ENCODE data around the gene BIRC7.

Gene BIRC7

GRCh38 chr20:63224412-63225081 is 11.2 kb upstream of the BIRC7 start:
- no peak for DNase-seq (ENCODE audit: low read depth in 1 of 2, low spot score in 1 of 2)

- no peak for DNase-seq (ENCODE audit: low read depth in 1 of 2, low spot score in 1 of 2)
These were observed 10.6 kb upstream of the BIRC7 start for GRCh38 chr20:63225082-63225454.

DNA sequence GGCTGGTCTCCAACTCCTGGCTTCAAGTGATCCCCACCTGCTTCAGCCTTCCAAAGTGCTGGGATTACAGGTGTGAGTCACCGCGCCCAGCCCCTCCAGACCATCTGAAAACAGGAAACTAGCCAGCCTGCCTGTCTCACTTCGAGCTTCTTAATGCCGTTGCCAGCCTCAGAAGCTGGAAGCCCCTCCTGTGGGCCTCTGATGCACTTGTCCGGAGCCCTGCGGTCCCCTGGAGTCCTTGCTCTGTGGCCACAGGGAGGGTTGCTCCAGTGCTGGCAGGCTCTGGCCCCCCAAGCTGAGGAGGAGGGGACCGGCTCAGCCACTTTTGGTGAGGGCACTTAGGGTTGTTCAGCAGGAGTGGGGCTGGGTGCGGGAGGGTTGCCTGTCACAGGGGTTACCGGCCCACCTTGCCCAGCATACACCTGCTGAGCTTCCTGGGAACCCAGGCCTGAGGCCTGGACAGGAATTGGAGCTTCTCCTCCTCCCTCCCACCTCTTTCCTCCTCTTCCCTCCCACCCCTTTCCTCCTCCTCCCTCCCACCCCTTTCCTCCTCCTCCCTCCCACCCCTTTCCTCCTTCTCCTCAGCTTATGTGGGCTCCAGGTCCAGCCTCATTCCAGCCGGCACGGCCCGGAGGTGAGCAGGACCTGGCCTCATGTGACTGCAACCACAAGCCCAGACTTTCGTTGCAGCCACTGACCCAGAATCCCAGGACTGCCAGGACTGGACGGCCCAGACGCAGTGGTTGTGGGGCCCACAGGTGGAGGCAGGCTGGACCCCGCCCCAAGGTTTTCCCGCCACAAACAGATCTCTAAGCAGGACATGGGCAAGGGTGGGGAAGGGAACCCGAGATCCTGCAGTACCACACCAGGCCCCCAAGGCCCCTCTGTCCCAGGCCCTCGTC is 9.4 kb upstream of the BIRC7 start:
- no peak for DNase-seq (ENCODE audit: low read depth in 1 of 2, low spot score in 1 of 2)

DNA sequence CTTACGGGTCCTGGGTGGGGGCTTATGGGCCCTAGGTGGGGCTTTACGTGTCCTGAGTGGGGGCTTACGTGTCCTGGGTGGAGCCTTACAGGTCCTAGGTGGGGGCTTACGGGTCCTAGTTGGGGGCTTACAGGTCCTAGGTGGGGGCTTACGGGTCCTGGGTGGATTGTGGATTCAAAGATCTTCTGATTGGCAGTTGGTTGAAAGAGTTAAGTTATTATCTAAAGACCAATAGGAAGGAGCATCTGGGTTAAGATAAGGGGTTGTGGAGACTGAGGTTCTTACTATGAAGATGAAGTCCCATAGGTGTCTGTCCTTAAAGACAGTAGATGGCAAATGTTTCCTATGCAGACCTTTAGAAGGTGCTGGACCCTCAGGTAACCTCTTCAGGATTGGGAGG is 8.4 kb upstream of the BIRC7 start:
- no peak for DNase-seq (ENCODE audit: low read depth in 1 of 2, low spot score in 1 of 2)

- no peak for DNase-seq (ENCODE audit: low read depth in 1 of 2, low spot score in 1 of 2)
These were observed 6.9 kb upstream of the BIRC7 start for GRCh38 chr20:63228806-63229205.

GRCh38 chr20:63230800-63231268 is 4.9 kb upstream of the BIRC7 start:
- DNase-seq (ENCODE audit: low read depth in 1 of 2, low spot score in 1 of 2), result no peak

DNA sequence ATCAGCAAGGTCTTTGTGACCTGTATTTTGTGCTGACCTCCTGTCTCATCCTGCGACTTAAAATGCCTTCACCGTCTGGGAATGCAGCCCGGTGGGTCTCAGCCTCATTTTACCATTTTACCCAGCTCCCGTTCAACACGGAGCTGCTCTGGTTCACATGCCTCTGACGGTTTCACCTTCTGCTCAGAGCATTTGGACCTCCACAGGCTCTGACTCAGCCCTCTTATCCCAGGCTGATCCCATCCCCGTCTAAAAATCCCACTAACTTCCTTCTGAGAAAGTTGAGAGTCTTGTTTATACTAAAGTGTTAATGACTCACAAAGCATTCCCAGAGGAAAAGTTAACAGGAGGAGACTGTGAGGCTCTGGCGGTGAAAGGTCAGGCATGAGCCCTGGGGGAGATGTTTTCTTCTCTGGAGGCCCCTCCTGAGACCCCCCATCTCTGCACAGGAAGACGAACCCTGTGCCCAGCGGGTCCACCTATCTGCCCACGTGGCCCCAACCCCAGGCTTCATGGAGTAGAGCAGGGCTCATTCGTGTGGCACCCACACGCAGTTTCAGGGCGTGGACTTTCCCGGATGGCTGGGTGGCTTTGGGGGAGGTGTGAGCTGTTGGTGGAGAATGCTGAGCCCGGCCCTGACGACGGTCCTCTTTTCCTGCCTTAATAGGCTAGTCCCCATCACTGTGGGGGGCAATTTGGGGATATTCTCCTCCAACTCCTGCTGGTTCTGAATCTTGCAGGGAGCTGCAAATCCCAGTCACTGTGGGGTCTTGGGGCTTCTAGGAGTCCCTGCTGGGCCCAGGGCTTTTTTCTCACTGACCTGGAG is 3.3 kb upstream of the BIRC7 start:
- DNase-seq (ENCODE audit: low read depth in 1 of 2, low spot score in 1 of 2), result no peak

DNA sequence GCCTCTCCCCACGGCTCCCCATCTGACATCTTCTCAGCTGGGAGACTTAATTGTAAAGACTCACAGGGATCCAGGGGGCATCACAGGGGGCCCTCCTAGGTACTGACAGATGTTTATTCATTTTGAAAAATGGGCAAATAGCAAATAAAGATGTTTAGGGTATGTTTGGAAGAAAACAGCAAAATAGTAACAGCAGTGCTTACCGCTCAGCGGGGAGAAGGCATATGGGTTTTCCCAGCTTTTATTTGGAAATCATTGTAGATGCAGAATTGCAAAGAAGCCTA is 2.7 kb upstream of the BIRC7 start:
- no peak for DNase-seq (ENCODE audit: low read depth in 1 of 2, low spot score in 1 of 2)

DNA sequence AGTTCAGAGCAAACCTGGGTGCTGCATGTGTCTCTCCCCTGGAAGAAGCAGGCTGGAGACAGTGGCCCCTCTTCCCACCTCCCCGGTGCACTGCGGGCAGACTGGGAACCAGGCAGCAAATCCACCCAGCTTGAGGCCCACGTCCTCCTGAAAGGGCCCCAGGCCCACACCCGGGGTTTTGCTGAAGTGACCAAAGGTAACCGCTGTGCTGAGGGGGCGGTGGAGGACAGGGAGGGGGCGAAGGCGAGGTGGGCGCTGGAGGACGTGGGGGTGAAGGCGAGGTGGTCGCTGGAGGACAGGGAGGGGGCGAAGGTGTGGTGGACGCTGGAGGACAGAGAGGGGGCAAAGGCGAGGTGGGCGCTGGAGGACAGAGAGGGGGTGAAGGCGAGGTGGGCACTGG is 1.8 kb upstream of the BIRC7 start:
- DNase-seq (ENCODE audit: low read depth in 1 of 2, low spot score in 1 of 2), result no peak

GRCh38 chr20:63234693-63235398 is 859 bp upstream of the BIRC7 start:
- no peak for DNase-seq (ENCODE audit: low read depth in 1 of 2, low spot score in 1 of 2)

- DNase-seq (ENCODE audit: low read depth in 1 of 2, low spot score in 1 of 2), result no peak
These were observed 572 bp downstream of the BIRC7 start for GRCh38 chr20:63236116-63236837.

DNA sequence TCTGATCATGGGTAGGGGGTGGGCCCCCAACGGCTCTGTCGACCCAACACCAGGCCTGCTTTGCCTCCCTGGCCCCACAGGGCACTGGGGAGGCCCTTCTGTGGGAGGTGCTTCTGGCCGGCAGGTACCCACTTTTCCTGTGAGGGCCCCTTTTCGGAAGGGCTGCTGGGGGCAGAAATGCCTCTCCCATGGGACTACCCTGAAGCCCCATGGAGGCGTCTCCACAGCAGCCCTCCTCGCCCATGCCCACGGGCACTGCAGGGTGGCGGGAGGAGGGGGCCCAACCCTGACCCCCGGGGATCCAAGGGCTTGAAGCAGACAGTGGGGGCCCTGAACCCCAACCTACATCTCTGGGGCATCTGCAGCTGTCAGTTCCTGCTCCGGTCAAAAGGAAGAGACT is 2.3 kb downstream of the BIRC7 start:
- no peak for DNase-seq (ENCODE audit: low read depth in 1 of 2, low spot score in 1 of 2)

DNA sequence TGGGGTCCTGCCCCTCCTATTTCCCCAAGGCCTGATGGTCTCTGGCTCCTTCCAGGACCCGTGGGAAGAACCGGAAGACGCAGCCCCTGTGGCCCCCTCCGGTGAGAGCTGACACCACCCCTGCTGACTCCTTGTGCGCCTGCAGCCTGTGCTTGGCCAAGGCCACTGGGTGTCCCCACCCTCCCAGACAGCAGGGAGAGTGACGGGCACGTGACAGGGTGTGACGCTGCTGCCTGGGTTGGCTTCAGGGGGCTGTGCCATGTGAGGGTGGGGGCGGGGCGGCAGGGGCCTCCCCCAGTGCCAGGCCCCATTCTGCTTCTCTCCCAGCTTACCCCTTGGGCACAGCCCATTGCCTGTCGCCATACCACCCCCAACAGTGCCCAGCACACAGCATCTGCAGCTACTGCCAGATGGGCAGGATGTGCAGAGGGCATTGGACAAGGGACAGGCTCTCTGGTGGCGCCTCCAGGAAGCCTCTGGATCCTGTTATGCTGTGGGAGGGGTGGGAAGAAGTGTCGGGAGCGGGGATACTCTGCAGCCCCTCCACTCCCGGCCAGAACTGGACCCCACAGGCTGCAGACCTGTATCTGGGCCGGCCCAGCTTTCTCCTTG is 2.9 kb downstream of the BIRC7 start:
- DNase-seq (ENCODE audit: low read depth in 1 of 2, low spot score in 1 of 2), result no peak

DNA sequence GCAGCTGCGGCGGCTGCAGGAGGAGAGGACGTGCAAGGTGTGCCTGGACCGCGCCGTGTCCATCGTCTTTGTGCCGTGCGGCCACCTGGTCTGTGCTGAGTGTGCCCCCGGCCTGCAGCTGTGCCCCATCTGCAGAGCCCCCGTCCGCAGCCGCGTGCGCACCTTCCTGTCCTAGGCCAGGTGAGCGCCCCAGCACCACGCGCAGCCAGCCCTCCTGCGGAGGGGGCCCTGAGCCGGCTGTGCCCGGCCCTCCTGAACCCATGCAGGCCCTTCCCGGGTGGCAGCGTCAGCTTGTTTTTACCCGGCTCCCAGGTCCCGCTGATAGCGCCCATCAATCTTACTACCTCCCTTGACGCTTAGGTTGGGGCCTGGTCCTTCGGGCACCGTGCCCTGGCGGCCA is 3.7 kb downstream of the BIRC7 start:
- no peak for DNase-seq (ENCODE audit: low read depth in 1 of 2, low spot score in 1 of 2)

DNA sequence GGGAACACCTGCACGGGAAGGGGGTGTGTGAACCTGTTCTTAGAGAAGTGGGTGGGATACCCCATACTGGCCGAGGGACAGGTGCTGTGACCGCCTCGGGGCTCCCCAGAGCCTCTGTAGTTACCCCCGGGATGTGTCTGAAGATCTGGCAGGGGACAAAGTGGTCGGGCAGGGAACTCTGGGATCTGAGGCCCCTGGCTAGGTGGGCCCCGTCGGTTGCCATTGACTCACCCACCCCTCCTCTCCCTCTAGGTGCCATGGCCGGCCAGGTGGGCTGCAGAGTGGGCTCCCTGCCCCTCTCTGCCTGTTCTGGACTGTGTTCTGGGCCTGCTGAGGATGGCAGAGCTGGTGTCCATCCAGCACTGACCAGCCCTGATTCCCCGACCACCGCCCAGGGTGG is 4.3 kb downstream of the BIRC7 start:
- DNase-seq (ENCODE audit: low read depth in 1 of 2, low spot score in 1 of 2), result no peak

DNA sequence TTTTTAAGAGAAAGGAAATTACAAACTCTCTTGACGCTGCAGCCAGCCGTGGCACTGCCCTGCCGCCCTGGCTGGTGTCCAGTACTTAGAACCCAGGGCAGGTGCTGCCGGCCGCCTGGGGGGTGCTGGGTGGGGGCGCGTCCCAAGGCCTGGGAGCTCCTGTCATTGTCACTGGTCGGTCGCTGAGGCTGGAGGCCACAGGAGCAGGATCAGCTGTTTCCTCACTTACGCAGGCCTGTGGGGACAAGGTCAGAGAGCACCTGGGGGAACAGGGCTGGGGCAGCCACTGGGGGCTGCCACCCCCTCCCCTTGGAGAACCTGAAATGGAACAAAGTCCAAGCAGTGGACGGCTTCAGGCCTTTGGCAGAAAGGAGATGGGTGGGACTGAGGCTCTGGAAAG is 5.6 kb downstream of the BIRC7 start:
- no peak for DNase-seq (ENCODE audit: low read depth in 1 of 2, low spot score in 1 of 2)

DNA sequence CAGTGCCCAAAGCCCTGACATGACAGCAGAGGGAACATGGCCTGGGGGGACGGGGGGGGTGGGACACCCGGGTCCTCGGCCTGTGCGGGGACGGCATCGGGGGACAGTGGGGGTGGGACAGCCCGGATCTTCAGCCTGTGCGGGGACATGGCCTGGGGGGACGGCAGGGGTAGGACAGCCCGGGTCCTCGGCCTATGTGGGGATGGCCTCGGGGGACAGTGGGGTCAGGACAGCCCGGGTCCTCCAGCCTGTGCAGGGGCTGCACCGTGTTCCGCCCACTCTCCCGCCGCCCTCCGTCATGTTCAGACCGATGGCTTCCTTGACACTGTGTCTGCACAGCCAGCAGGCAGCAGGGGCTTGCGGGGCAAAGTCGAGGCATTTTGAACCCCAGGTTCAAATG is 7.0 kb downstream of the BIRC7 start:
- DNase-seq (ENCODE audit: low read depth in 1 of 2, low spot score in 1 of 2), result no peak

- DNase-seq (ENCODE audit: low read depth in 1 of 2, low spot score in 1 of 2), result no peak
These were observed 8.0 kb downstream of the BIRC7 start for GRCh38 chr20:63243604-63244247.

DNA sequence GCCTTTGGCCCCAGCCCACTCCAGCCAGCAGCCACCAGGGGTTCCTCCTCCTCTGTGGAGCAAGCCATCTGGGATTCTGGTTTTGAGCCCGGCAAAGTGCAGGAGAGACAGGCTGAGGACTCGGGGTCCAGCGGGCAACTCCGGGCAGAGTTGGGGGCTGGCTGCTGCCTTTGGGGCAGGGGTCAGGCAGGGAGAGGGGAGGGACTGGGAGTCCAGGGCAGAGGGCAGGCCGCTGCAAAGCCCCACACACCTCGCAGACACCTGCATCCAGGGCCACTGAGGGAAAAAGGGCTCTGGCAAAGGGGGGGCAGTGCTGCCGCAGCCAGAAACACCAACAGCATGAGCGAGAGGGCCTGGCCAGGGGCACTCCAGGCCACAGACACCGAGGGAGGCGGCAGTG is 8.8 kb downstream of the BIRC7 start:
- DNase-seq (ENCODE audit: low read depth in 1 of 2, low spot score in 1 of 2), result no peak

Measured in stimulated activated CD4-positive, alpha-beta T cell treated with anti-CD3 and anti-CD28 coated beads, Interleukin-15, amount 100 ng/mL, for 1 hour (primary cell).